Mesenchymal stem cell (in vitro differentiated cells and primary cell): ENCODE measurements around the gene RGL3.

Experiments used
- DNase-seq: peaks from one replicate; pipeline ENCODE4 v3.0.0-alpha.2; 2013
- H2AFZ ChIP-seq: one replicate; pipeline ENCODE4 v1.6.1; 2013; ENCODE audit warnings: low read depth, mild to moderate bottlenecking, control low read depth, inconsistent platforms, low read length, moderate library complexity
- H2AK5ac ChIP-seq: 2 replicates; pipeline ENCODE4 v1.6.1; 2013; ENCODE audit warnings: low read length, moderate library complexity, mild to moderate bottlenecking, inconsistent platforms; ENCODE audit not compliant: severe bottlenecking
- H2BK120ac ChIP-seq: one replicate; pipeline ENCODE4 v1.6.1; 2013; ENCODE audit warnings: low read depth, mild to moderate bottlenecking, inconsistent platforms, low read length, moderate library complexity
- H2BK12ac ChIP-seq, 2 experiments: one replicate each; pipeline ENCODE4 v1.6.1; 2013; ENCODE audit warnings: inconsistent platforms in 2 of 2, low read length in 2 of 2, mild to moderate bottlenecking in 2 of 2, moderate library complexity in 2 of 2, control low read depth in 1 of 2
- H2BK15ac ChIP-seq: one replicate; pipeline ENCODE4 v1.6.1; 2013; ENCODE audit warnings: mild to moderate bottlenecking, low read depth, inconsistent platforms; ENCODE audit not compliant: poor library complexity, severe bottlenecking
- H2BK5ac ChIP-seq: 2 replicates; pipeline ENCODE4 v1.6.1; 2013; ENCODE audit warnings: low read depth, mild to moderate bottlenecking, low read length, control low read depth, inconsistent platforms; ENCODE audit not compliant: poor library complexity, severe bottlenecking
- H3K14ac ChIP-seq, 2 experiments: one replicate each; pipeline ENCODE4 v1.6.1; 2013; ENCODE audit warnings: inconsistent platforms in 2 of 2, low read length in 2 of 2, control low read depth in 1 of 2, mild to moderate bottlenecking in 1 of 2, moderate library complexity in 1 of 2
- H3K18ac ChIP-seq, 2 experiments: one replicate each; pipeline ENCODE4 v1.6.1; 2013; ENCODE audit warnings: inconsistent platforms in 2 of 2, low read length in 2 of 2, control low read depth in 1 of 2, low read depth in 1 of 2, mild to moderate bottlenecking in 1 of 2
- H3K23ac ChIP-seq, 2 experiments: one replicate each; pipeline ENCODE4 v1.6.1; 2013; ENCODE audit warnings: inconsistent platforms in 2 of 2, low read length in 2 of 2, mild to moderate bottlenecking in 2 of 2, moderate library complexity in 2 of 2, control low read depth in 1 of 2
- H3K27ac ChIP-seq: 2 replicates; pipeline ENCODE4 v1.5.1; 2013; ENCODE audit warnings: mild to moderate bottlenecking, moderate library complexity, low read length, control low read depth, inconsistent platforms; ENCODE audit not compliant: poor library complexity, severe bottlenecking
- H3K27me3 ChIP-seq, 2 experiments: 2 replicates each; pipeline versions ENCODE4 v1.6.1 to v1.7.0; 2013; ENCODE audit warnings: low read length in 2 of 2, mild to moderate bottlenecking in 2 of 2, moderate library complexity in 2 of 2, control low read depth in 1 of 2, inconsistent platforms in 1 of 2; ENCODE audit not compliant: control insufficient read depth in 1 of 2, insufficient read depth in 1 of 2
- H3K36me3 ChIP-seq, 2 experiments: 2 replicates each; pipeline versions ENCODE4 v1.6.1 to v1.7.0; 2013; ENCODE audit warnings: low read length in 2 of 2, control low read depth in 1 of 2, inconsistent platforms in 1 of 2, low read depth in 1 of 2, mild to moderate bottlenecking in 1 of 2; ENCODE audit not compliant: insufficient read depth in 2 of 2, control insufficient read depth in 1 of 2
- H3K4ac ChIP-seq, 2 experiments: one replicate each; pipeline ENCODE4 v1.6.1; 2013; ENCODE audit warnings: inconsistent platforms in 2 of 2, low read length in 2 of 2, mild to moderate bottlenecking in 2 of 2, moderate library complexity in 2 of 2, control low read depth in 1 of 2, low read depth in 1 of 2
- H3K4me1 ChIP-seq: 2 replicates; pipeline ENCODE4 v1.6.1; 2013; ENCODE audit warnings: low read depth, low read length, control low read depth; ENCODE audit not compliant: control insufficient read depth, insufficient read depth
- H3K4me2 ChIP-seq: 2 replicates; pipeline ENCODE4 v1.6.1; 2013; ENCODE audit warnings: low read length, mild to moderate bottlenecking, inconsistent platforms; ENCODE audit not compliant: poor library complexity, severe bottlenecking
- H3K4me3 ChIP-seq, 2 experiments: 2 replicates each; pipeline versions ENCODE4 v1.5.1 to v1.7.0; 2013; ENCODE audit warnings: low read length in 2 of 2, mild to moderate bottlenecking in 2 of 2, control low read depth in 1 of 2, low read depth in 1 of 2; ENCODE audit not compliant: insufficient read depth in 1 of 2
- H3K79me1 ChIP-seq: replicated peaks from 2 replicates; pipeline ENCODE4 v1.6.1; 2013; ENCODE audit warnings: mild to moderate bottlenecking, control low read depth, low read length, inconsistent platforms; ENCODE audit not compliant: poor library complexity, severe bottlenecking
- H3K9ac ChIP-seq: 2 replicates; pipeline ENCODE4 v1.7.0; 2013; ENCODE audit warnings: mild to moderate bottlenecking, low read length, moderate library complexity
- H3K9me3 ChIP-seq: 2 replicates; pipeline ENCODE4 v1.7.0; 2013; ENCODE audit warnings: mild to moderate bottlenecking, low read length; ENCODE audit not compliant: control insufficient read depth
- H4K8ac ChIP-seq: one replicate; pipeline ENCODE4 v1.6.1; 2013; ENCODE audit warnings: inconsistent platforms, mild to moderate bottlenecking, low read length, moderate library complexity
- H4K91ac ChIP-seq: one replicate; pipeline ENCODE4 v1.6.1; 2013; ENCODE audit warnings: mild to moderate bottlenecking, low read length, inconsistent platforms
- WGBS: methylation state at CpG from one replicate; pipeline ENCODE4 v1.1.7; 2013; ENCODE audit warnings: mixed read lengths; 5-methylcytosine and 5-hydroxymethylcytosine counted together

Gene RGL3

GRCh38 chr19:11390933-11391680, 28.0 kb downstream of the RGL3 start:
- Histone ChIP-seq H2AFZ (no peak overlapping the region), H2BK120ac (no peak overlapping the region), H3K18ac (no peak overlapping the region), H3K4ac (no peak overlapping the region), H3K23ac (no peak overlapping the region), H3K27ac (no peak overlapping the region), H3K14ac (no peak overlapping the region), H3K27me3 (peaks cover 0 to 9% of the 10 kb centered on the region in 2 experiments), H4K91ac (no peak overlapping the region), H2AK5ac (no peak overlapping the region), H3K4me3 (no peak overlapping the region), H3K36me3 (no peaks in the 10 kb centered on the region), H2BK12ac (no peak overlapping the region), H3K79me1 (no peaks in the 10 kb centered on the region), H2BK15ac (no peak overlapping the region), H3K9me3 (peaks cover 6% of the 10 kb centered on the region), H3K4me1 (no peaks in the 10 kb centered on the region), H2BK5ac (no peak overlapping the region), H4K8ac (no peak overlapping the region), H3K9ac (no peak overlapping the region), H3K4me2 (no peak overlapping the region)
- no peak for DNase-seq
- WGBS = 83% methylated on average over 3 of the region's 4 CpGs

DNA sequence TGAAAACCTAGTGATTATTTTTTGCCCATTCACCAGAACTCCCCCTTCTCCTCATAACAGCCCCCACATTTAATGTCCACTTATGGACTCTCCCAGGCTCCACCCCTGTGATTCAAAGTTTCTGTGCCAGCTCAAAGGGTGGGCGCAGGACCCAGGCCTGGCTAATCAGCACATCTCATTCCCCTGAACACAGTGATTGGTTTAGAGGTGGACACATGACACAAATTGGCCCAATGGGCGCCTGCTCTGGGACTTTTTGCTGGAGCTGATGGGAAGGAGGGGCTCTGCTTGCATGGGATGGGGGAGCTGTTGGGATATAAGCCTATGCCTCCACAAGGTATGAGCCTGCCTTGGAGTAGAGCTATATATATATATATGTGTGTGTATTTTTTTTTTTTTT, 28.8 kb downstream of the RGL3 start:
- H3K4me1 ChIP-seq = no peaks in the 10 kb centered on the region
- H2BK12ac ChIP-seq = no peak overlapping the region
- H3K18ac ChIP-seq = no peak overlapping the region
- no peak overlapping the region for H4K91ac ChIP-seq
- H3K9ac ChIP-seq = no peak overlapping the region
- peaks cover 6% of the 10 kb centered on the region for H3K9me3 ChIP-seq
- H2BK5ac ChIP-seq = no peak overlapping the region
- H3K36me3 ChIP-seq = no peaks in the 10 kb centered on the region
- H2AFZ ChIP-seq = no peak overlapping the region
- peaks cover 0 to 9% of the 10 kb centered on the region in 2 experiments for H3K27me3 ChIP-seq
- no peak overlapping the region for H3K27ac ChIP-seq
- no peak overlapping the region for H2BK15ac ChIP-seq
- H2AK5ac ChIP-seq = no peak overlapping the region
- no peak overlapping the region for H3K14ac ChIP-seq
- 80% methylated on average over 1 of the region's 2 CpGs for WGBS
- H3K4me2 ChIP-seq = no peak overlapping the region
- H4K8ac ChIP-seq = no peak overlapping the region
- no peak overlapping the region for H3K23ac ChIP-seq
- DNase-seq = no peak
- no peak overlapping the region for H2BK120ac ChIP-seq
- no peak overlapping the region for H3K4me3 ChIP-seq
- H3K79me1 ChIP-seq = no peaks in the 10 kb centered on the region
- no peak overlapping the region for H3K4ac ChIP-seq

DNA sequence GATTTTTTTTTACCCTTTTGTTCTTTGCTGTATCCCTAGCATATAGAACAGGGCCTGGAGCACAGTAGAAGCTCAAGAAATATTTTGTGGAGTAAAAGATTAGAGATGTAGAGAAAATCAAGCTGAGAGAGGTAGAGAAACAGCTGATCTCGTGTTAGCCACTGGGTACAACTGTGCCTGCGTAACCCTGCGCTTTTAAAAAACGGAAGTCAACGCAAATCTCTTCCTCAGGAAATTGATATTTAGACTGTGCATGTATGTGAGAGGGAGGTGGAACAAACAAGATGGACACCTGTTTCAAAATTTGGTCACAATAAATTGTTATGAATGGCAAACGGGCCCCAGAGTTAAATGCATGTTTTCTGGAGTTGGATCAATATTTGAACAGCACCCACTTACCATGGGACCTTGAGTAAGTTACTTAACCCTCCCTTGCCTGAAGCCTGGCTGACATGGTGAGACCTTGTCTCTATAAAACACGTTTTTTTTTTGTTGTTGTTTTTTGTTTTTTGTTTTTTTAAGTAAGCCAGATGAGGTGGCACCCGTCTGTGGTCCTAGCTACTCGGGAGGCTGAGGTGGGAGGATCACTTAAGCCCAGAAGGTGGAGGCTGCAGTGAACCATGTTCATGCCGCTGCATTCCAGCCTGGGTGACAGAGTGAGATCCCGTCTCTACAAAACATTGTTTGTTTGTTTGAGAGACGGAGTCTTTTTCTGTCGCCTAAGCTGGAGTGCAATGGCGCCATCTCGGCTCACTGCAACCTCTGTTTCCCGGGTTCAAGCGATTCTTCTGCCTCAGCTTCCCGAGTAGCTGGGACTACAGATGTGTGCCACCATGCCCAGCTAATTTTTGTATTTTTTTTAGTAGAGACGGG, 31.7 kb downstream of the RGL3 start:
- Histone ChIP-seq H3K4me2 (no peak overlapping the region), H3K4me3 (no peak overlapping the region), H3K79me1 (no peaks in the 10 kb centered on the region), H3K36me3 (no peaks in the 10 kb centered on the region), H3K14ac (no peak overlapping the region), H3K4ac (no peak overlapping the region), H2BK5ac (no peak overlapping the region), H2BK15ac (no peak overlapping the region), H3K18ac (no peak overlapping the region), H2AK5ac (no peak overlapping the region), H2AFZ (no peak overlapping the region), H3K9ac (no peak overlapping the region), H4K91ac (no peak overlapping the region), H2BK12ac (no peak overlapping the region), H3K9me3 (peaks cover 6% of the 10 kb centered on the region), H3K27me3 (peaks cover 8 to 12% of the 10 kb centered on the region in 2 experiments), H3K4me1 (peaks cover 18% of the 10 kb centered on the region), H4K8ac (no peak overlapping the region), H3K23ac (no peak overlapping the region), H2BK120ac (no peak overlapping the region), H3K27ac (no peak overlapping the region)
- no peak for DNase-seq
- WGBS = 89% methylated on average over 19 of the region's 19 CpGs

DNA sequence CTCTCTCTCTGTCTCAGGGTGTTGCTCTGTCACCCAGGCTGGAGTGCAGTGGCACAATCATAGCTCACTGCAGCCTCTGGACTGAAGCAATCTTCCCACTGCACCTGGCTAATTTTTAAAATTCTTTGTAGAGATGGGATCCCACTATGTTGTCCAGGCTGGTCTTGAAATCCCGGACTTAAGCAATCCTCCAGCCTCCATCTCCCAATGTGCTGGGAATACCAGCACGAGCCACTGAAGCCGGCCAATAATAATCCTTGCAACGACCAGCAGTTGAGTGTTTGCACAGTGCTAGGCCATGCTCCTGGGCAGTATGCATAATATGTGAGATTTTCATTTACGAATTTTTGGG, 34.4 kb downstream of the RGL3 start:
- H3K79me1 ChIP-seq = no peaks in the 10 kb centered on the region
- no peak overlapping the region for H3K4me2 ChIP-seq
- no peak overlapping the region for H2AK5ac ChIP-seq
- no peak overlapping the region for H4K91ac ChIP-seq
- H3K27ac ChIP-seq = no peak overlapping the region
- H3K4me3 ChIP-seq = no peak overlapping the region
- no peak overlapping the region for H2BK12ac ChIP-seq
- no peak overlapping the region for H3K9ac ChIP-seq
- H2BK15ac ChIP-seq = no peak overlapping the region
- no peaks in the 10 kb centered on the region for H3K9me3 ChIP-seq
- H3K4me1 ChIP-seq = peaks cover 31% of the 10 kb centered on the region
- H3K18ac ChIP-seq = peak overlapping the region in 1 of 2 experiments; percentile 44
- WGBS = 89% methylated on average over 5 of the region's 5 CpGs
- H2BK120ac ChIP-seq = no peak overlapping the region
- H4K8ac ChIP-seq = no peak overlapping the region
- no peak for DNase-seq
- no peak overlapping the region for H3K23ac ChIP-seq
- H3K36me3 ChIP-seq = no peaks in the 10 kb centered on the region
- no peak overlapping the region for H3K14ac ChIP-seq
- H3K4ac ChIP-seq = no peak overlapping the region
- peaks cover 14 to 15% of the 10 kb centered on the region in 2 experiments for H3K27me3 ChIP-seq
- no peak overlapping the region for H2BK5ac ChIP-seq
- H2AFZ ChIP-seq = no peak overlapping the region
